ENCODE data around the gene TH.
"Not testable (repeated sequence)": the region's sequence is repeated elsewhere in the genome, so short reads cannot be mapped to it uniquely, and the experiment has no call there.

The TH gene

DNA sequence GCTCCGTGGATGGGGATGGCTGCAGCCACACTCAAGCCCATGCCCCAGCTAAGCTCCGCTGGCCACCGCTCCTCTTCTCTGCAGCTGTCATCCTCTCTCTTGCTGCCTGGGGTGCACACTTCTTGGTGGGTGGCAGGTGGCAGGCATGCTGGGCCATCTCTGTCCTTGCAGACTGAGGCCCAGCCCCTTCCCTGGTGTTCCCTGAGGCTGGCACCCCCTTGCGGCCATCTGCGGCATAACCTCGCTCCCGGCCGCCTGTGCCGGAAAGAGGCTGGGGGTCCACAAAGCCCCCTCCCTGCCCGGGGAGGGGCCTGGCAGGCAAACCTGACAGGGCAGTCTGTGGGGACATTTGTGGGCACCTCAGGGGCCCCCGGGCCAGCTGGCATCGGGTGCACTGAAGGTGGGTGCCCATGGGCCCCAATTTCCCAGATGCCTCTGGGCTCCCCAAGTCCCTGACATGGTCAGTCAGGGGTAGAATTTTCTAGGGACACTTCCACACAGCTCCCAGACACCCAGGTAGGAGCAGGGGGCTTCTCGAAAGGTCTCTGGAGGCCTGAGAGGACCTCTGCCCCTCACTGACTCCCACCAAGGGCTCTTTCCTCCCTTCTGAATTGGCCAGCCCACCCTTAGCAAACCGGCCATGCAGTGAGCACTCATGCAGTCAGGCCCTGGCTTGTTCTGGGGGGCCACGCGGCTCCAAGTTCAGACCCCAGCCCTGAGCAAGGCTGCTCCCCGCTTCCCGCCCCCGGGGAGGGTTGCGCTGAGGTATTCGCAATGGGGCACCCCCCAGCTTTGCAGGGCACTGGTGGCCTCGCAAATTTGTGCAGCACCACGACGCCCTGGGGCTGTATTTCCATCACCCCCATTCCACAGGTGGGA, 23.5 kb upstream of the TH start:
- DNase-seq, result peak; percentile 10

DNA sequence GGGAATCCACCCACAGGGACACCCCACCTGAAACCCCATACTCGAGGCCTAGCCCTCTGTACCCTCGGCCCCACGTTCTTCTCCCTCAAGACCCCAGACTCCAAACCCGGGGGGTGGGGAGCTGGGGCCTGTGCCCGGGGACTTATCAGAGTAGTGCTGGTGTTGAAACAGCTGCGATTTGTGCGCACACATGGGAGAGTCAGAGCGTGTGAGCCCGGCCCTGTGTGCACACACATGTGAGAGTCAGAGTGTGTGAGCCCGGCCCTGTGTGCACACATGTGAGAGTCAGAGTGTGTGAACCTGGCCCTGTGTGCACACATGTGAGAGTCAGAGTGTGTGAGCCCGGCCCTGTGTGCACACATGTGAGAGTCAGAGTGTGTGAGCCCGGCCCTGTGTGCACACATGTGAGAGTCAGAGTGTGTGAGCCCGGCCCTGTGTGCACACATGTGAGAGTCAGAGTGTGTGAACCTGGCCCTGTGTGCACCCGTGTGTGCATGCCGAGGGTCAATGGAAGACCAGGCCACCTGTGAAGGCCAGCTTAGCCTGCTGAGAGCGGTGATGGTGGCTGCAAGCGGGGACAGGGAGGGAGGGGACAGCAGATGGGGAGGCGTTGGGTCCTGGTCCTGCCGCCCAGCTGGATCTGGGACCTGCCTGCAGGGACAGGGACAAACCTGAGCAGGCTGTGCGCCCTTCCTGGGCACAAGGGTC, 22.4 kb upstream of the TH start:
- not testable (repeated sequence) for DNase-seq

DNA sequence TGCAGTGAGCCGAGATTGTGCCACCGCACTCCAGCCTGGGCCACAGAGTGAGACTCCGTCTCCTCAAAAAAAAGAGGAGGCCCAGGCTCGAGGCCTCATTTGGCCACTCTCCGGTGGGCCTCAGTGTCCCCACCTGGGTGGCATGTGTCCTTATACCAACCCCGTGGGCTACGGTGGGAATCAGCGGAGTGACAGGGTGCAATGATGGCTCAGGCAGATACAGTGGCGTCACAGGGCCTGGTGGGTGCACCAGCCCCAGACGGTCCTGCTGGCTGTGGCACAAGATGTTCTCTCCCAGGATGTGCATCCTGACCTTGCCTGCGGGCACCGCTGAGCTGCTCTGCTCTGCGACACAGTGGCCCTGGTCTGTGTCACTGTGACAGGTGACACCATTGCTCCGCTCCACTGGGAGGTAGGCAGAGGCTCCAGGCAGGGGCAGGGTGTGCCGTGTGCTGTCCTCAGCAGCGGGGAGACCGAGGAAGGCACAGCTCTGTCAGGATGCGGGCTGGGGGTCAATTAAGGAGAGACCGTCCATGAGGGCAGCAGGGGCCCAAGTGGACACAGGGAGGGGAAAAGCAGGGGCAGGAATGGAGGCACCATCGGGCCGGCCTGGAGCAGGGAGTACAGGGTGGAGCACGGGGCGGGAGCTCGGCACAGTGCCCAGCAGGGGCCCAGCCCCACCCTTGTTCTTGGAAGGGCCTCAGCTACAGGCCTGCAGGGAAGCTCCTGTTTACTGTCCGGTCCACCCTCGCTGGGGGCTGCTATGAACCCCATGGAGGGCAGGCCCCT, 21.7 kb upstream of the TH start:
- no peak for DNase-seq

DNA sequence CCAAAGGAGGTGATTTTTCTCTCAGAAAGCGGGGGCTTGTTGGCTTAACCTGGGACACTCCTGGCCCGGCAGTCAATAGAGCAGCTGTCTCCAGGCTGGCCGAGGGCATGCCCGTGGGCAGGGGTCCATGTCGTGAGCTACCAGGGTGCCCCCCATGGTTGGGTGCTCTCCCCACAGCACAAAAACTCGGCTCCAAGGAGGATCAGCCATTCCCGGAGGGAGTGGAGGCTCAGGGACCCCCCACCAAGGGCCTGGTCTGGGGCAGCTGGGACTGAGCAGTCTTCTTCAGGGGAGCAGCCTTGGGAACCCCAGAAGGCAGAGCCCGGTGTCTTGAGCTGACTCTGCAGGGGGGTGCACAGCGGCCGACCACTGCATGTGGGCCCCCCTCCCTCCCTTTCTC, 20.8 kb upstream of the TH start:
- no peak for DNase-seq

DNA sequence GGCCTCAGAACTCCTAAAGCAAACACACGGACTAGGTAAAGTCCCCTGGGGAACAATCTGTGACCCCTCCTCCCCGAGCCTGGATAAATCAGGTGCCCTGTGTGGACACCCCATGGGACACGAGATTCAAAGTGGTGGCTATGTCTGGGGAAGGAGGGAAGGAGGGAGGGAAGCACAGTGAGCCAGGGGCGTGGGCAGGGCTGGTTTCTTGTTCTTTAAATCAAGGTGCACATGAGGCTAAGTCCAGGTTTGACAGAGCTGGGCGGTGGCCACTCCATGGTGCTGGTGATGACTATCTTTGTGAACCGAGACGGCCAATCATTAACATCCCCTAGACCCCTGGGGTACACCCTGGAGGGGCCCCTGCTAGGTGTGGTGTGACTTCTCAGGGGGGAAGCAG, 20.3 kb upstream of the TH start:
- DNase-seq, result no peak

DNA sequence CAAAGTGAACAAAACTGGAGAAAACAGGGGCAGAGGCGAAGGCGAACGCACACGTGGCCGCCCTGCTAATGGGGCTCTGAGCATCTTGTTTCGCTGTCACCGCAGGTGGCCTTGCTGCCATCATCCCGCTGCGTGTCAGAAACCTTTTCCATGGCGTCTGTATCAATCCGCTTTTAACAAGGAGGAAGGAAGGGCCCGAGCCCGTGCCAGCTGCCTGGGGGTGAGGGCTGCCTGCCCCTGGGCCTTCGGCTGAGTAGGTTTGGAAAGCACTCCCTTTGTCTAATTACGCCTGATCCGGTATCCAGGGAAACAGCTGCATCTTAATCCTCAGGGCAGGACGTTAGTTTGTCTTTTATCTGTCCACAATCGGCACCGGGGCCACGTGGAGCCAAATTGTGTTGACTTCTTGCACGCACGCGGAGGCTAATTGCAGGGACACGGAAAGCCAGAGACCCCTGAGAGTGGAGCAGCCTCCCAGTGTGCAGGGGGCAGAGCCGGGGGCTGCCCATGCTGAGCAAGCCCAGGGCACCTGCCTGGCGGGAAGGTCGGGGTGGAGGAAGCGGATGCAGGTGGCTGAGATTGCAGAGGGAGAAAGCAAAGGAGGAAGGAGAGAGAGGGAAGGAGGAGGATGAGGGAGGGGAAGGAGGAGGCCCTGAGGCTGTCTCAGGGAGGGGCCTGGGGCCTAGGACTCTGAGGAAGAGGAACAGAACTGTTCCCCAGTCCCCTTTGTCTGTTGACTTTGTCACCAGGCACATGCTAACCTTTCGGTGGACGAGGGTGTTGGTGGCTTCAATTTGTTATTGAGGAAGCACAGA, 19.2 kb upstream of the TH start:
- DNase-seq, result no peak

DNA sequence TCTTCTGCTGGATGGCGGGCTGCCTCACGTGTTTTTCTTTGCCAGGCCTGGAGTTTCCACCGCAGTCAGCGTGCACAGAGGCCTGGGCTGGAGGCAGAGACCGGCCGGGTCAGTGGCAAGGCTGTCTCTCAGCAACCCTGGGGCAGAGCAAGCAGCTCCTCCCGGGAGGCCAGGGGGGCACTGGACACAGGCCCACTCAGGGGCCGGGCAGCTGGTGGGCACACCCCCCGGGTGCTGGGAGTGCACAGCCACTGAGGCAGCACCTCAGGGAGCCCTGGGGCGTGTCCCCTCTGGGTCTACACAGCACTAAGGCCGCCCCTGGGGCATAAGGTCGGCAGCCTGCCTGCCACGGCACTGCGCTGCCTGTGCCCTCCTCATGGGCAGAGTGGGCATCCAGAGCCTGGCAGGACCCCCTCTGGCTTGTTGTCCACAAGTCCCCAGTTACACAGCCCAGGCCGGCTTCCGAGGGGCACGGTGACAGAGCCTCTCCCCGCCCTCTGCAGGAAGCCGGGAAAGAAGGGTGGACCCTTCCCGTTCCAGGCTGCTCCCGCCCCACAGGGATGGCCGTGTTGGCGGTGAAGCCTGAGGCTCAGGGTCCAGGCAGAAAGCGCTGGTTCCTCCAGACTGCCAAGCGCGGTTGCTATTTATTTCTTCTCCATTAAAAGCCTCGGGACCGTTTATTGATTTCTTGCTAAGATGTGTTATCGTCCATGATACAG, 18.5 kb upstream of the TH start:
- no peak for DNase-seq

DNA sequence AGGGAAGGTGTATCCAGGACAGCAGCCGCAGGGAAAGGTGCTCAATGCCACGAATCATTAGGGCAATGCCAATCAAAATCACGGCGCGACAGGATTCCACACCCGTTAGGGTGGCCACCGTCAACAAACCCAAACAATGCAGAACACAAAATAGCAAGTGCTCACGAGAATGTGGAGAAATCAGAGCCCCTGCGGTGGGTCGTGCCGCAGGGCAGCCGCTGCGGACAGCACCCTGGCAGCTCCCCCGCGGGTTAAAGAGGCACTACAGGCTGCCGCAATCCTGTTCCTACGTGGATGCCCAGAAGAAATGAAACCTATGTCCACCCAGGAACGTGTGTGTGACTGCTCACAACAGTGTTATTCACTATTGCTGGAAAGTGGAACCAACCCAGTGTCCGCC, 17.1 kb upstream of the TH start:
- DNase-seq, result no peak

DNA sequence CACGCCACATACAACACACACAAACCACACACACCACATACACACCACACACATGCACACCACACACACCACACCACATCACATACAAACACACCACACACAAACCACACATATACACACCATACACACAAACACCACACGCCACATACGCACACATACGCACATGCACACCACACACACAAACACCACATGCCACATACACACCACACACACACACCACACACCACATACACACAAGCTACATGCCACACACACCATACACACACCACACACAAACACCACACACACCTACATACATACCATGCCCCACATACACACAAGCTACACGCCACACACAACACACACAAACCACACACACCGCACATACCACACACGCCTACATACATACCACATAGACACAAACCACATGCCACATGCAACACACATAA, 15.7 kb upstream of the TH start:
- DNase-seq, result no peak

DNA sequence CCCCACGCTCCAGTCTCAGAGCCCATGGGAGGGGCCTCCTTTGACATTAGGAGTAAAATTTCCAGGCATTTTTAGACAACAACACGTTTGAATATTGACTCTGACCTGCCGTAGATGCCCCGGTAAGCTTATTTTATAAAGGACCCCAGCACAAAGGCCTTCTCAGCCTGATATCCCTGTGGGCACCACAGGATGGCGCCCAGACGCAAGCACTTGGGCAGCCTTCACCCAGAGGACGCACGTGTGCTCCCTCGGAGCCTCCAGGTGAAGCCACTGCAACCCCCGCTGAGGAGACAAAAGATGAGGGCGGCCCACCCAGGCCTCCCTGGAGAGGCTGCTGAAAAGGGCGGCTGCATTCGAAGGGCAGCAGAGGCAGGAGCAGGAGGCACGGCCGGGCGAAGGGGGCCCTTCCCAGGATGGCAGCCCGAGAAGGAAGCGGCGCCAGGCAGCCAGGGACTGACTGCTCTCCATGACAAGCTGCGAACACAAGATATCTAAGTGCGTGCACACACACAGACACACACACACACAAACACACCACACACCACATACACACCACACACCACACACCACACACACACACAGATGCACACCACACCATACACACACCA, 15.2 kb upstream of the TH start:
- DNase-seq, result peak; percentile 25

DNA sequence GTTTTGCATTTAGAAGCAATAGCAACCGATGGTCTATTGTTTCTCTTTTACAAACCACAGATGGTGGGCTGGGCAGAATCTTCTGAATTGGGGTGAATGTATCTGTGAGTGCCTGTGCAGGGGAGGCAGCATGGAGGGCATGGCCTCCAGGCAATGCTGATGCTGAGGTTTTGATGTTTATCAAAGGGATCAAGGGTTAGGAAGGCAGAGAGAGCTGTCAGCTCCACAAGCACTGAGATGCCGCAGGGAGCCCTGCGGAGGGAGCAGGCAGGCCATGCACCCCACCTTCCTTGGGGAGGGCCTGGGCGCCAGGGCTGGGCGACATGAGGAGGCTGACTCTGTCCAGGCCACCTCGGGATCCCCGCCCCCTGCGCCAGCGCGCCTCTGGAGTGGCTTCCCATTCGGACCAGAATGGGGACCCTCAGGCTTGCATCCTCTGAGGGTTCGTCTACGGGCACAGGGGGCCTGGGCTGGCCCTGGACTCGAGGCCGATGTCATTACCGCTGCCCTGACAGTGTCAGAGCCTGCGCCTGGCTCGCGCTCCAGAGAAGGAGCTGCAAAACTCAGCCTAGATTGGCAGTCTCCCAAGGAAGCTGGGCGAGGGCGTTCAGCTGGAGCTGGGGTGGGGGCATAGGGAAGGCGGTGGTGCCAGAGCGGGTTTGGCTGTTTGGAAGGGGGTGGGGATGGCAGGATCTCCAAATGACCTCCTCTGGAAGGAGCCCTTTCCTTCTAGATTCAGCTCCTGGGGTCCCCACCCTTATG, 13.9 kb upstream of the TH start:
- no peak for DNase-seq

DNA sequence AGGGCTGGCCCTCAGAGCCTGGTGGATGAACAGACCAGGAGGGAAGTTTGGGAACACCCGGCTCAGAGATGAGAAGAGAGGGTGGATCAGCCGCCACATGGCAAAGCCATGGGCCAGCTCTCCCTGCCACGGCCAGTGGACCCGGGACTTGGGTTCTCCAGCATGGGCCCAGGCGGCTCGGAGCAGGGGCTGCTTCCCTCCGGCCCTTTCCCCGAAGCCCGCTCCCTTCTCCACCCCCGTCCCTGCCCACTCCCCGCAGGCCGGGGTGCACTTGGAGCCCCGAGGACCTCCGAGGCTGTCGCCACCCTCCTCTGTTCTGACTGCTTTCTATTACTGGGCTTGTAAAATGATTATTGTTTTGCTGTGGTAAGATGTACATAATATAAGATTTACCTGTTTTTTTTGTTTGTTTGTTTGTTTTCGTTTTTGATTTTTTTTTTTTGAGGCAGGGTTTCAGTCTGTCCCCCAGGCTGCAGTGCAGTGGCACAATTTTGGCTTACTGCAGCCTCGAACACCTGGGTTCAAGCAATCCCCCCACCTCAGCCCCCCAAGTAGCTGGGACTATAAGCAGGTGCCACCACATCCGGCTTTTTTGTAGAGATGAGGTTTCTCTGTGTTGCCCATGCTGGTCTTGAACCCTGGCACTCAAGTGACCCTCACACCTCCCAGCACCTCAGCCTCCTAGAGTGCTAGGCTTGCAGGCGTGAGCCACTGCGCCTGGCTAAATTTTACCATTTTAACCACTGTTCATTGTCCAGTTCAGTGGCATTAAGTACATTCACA, 11.3 kb upstream of the TH start:
- no peak for DNase-seq

DNA sequence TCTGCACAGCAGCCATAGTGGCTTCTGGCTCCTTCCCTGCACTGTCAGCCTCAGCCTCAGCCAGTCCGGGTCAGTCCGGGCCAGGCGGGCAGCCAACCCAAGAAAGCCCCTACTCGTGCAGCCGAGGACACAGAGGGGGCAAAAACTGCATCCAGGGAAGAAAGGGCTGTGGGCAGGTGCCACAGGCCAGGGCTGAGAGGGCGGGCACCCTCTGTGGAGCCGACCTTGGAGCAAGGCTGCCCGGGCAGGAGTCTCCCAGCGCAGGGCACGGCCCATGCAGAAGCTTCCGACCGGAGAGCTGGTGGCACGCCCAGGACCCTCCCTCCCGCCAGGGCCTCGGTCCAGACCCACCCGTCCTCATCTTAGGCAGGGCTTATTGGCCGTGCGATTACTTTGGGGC, 10.5 kb upstream of the TH start:
- DNase-seq, result no peak

DNA sequence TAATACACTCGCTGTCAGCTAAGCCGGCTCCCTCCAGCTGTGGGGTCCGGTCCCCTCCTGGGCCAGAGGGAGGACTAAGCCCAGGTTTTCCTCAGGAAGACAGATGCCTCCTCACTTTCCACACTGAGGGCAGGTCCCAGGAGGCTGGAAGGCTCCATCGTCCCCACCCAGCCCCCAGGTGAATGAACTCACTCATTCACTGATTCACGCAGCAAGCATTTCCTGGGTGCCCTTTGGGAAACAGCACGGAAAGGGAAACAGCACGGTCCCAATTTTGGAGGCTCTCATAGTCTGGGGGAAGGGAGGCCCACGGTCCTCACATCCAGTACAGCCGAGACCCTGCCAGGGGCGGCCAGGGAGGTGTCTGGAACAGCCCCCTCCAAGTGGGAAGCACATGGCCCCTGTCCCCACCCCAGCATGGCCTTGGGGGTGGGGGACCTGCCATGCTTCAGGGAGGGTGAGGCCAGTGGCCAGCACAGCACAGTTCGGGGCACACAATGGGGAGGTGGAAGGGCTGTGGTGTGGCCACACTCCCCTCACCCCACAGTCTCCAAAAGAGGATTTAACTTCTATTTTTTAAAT, 9.3 kb upstream of the TH start:
- no peak for DNase-seq

DNA sequence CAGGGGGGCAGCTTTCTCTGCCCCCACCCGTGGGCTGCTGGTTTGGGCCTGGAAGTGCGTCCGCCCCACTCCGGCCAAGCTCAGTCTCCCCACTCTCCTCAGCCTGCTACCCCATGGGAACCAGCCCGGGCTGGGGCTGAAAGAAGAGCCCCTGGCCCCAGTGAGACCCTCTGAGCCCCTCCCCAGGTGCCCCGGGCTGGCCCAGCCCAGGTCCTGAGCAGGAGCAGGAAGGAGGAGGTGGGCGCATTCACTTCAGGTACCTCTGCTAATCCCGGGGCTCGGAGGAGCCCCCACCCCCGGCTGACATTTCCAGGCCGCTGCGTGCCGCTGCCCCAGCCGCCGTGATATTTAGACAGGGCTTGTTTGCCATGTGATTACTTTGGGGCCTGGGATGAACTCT, 8.7 kb upstream of the TH start:
- no peak for DNase-seq

DNA sequence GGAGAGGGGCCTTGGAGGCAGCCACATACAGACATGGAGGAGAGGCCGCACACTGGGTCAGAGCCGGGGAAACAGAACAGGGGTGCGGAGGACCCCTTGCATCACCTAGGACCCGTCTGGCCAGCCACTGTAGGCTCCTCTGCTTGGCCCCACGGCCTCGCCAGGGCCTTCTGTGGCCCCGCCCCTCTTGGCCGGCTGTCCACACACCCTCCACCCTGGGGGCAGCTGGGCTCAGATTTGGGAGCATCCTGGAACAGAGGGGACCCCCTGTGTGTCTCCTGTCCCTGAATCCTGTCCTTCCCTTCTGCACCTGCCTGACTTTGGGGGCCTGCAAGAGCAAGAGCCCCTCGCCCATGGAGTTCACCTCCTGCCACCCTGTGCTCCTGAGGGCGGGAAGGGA, 7.9 kb upstream of the TH start:
- no peak for DNase-seq

DNA sequence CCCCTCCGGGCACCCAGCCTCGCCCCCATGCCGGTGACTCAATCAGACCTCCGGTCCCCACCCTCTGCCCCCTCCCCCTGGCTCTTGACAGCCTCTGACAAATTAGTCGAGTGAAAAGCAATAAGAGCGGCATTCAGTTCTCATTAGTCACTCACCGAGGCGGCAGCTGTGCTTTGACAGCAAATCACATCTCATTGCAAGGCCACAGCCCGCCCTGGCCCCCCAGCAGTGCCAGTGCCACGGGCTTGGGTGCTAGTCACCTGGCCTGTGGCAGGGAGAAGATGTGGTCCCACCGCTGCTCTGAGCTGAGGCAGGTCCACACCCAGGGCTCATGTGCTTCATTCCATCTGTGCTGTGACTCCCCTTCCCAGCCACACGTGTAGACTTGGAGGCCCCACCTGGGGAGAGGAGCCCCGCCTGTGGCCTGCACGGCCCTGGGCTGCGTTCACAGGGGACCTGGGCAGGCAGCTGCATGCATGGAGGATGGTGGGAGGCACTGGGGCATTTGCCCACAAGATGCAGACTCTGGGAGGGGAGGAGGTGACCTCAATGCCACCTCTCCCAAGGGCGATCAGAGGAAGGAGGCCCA, 7.4 kb upstream of the TH start:
- no peak for DNase-seq

DNA sequence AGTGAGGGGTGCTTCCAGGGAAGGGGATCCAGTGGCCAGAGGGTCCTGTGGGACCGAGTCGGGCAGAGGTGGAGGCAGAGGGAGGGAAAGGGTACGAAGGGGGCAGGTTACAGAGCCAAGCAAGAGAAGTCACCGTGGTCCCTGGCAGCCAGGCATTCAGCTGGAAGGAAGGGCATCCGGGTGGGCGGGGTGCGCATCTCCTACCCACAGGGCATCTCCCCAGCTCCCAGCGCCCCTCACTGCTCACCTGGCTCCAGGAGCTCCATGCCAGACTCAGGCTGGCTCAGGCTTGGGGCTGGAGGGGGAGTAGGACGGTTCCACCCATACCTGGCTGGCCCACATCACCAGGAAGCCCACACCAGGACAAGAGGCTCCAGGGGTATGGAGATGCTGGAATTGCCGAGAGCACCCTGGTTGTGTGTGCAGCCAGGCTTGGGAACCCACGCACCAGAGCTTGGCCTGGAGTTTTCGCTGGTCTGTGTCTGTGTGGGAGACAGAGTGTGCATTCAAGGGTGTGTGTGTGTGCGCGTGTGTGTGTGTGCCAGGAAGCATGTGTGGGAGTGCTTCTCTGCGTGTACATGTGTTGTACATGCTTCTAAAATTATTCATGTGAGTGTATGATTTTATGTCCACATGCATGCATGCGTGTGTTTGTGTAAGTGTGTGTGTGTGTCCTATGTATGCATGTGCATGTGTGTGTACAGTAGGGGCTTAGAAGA, 6.6 kb upstream of the TH start:
- not testable (repeated sequence) for DNase-seq

All from central memory CD4-positive, alpha-beta T cell (primary cell).